CD4-positive, alpha-beta T cell treated with Interleukin-4 for 4 hours (primary cell): ENCODE results near the gene RPL31.

Experiments used
- DNase-seq: peaks from one replicate; pipeline ENCODE4 v3.0.0-alpha.2; 2020

The RPL31 gene

GRCh38 chr2:100976061-100976460 is 26.0 kb upstream of the RPL31 start:
- DNase-seq, result no peak

GRCh38 chr2:100976645-100977391 is 25.3 kb upstream of the RPL31 start:
- no peak for DNase-seq

GRCh38 chr2:100977511-100977910 is 24.6 kb upstream of the RPL31 start:
- DNase-seq, result no peak

GRCh38 chr2:100978582-100979191 is 23.4 kb upstream of the RPL31 start:
- DNase-seq, result no peak

- no peak for DNase-seq
Measured at GRCh38 chr2:100980046-100980445, 22.0 kb upstream of the RPL31 start.

GRCh38 chr2:100981011-100981410 is 21.1 kb upstream of the RPL31 start:
- no peak for DNase-seq

- DNase-seq, result no peak
Measured at GRCh38 chr2:100982431-100982861, 19.6 kb upstream of the RPL31 start.

- no peak for DNase-seq
Measured at GRCh38 chr2:100983201-100983600, 18.9 kb upstream of the RPL31 start.

- DNase-seq, result no peak
Measured at GRCh38 chr2:100983684-100984310, 18.3 kb upstream of the RPL31 start.

- peak; percentile 68 for DNase-seq
Measured at GRCh38 chr2:100984892-100985307, 17.2 kb upstream of the RPL31 start.

GRCh38 chr2:100986157-100986556 is 15.9 kb upstream of the RPL31 start:
- DNase-seq, result no peak

GRCh38 chr2:100987536-100987935 is 14.6 kb upstream of the RPL31 start:
- DNase-seq, result no peak

GRCh38 chr2:100987974-100988373 is 14.1 kb upstream of the RPL31 start:
- DNase-seq, result no peak

- DNase-seq, result no peak
Measured at GRCh38 chr2:100988630-100989417, 13.3 kb upstream of the RPL31 start.

- no peak for DNase-seq
Measured at GRCh38 chr2:100989666-100990065, 12.4 kb upstream of the RPL31 start.

- DNase-seq, result no peak
Measured at GRCh38 chr2:100990166-100990565, 11.9 kb upstream of the RPL31 start.

GRCh38 chr2:100990650-100991403 is 11.3 kb upstream of the RPL31 start:
- DNase-seq, result no peak

- no peak for DNase-seq
Measured at GRCh38 chr2:100991404-100991773, 10.7 kb upstream of the RPL31 start.

- DNase-seq, result no peak
Measured at GRCh38 chr2:100992262-100992661, 9.8 kb upstream of the RPL31 start.

GRCh38 chr2:100993294-100993693 is 8.8 kb upstream of the RPL31 start:
- DNase-seq, result no peak

GRCh38 chr2:100995309-100996075 is 6.6 kb upstream of the RPL31 start:
- no peak for DNase-seq
